BE2C (cell line): ENCODE data around the gene NEURL4.

Experiments
- DNase-seq: peaks from one replicate; pipeline ENCODE4 v3.0.0-alpha.2; 2020
- H3K27me3 ChIP-seq: fragments of 250-450 bp; sonication (Bioruptor Pico); 2 replicates; pipeline ENCODE4 v1.5.1; 2020; ENCODE audit warnings: mild to moderate bottlenecking
- H3K36me3 ChIP-seq: fragments of 250-450 bp; sonication (Bioruptor Pico); 2 replicates; pipeline ENCODE4 v1.5.1; 2020; ENCODE audit warnings: mild to moderate bottlenecking
- H3K4me1 ChIP-seq: fragments of 250-450 bp; sonication (Bioruptor Pico); 2 replicates; pipeline ENCODE4 v1.5.1; 2020
- H3K4me3 ChIP-seq: 2 replicates; pipeline ENCODE4 v1.5.1; 2011; ENCODE audit warnings: low read depth, low read length
- H3K9me3 ChIP-seq: fragments of 250-450 bp; sonication (Bioruptor Pico); 2 replicates; pipeline ENCODE4 v1.5.1; 2020
- CTCF ChIP-seq: IDR thresholded peaks from 2 replicates; pipeline ENCODE4 v1.5.1; 2012; ENCODE audit warnings: mild to moderate bottlenecking, low read depth, low read length

Gene NEURL4

GRCh38 chr17:7308625-7309433 is 20.3 kb downstream of the NEURL4 start:
- TF ChIP-seq CTCF: no peak
- DNase-seq: peak; percentile 61
- Histone ChIP-seq H3K27me3 (no peaks in the 10 kb centered on the region), H3K4me1 (no peaks in the 10 kb centered on the region), H3K9me3 (no peaks in the 10 kb centered on the region), H3K4me3 (peak overlapping the region; percentile 86), H3K36me3 (peaks cover 53% of the 10 kb centered on the region)

- Histone ChIP-seq H3K36me3 (peaks cover 48% of the 10 kb centered on the region), H3K27me3 (no peaks in the 10 kb centered on the region), H3K9me3 (no peaks in the 10 kb centered on the region), H3K4me1 (no peaks in the 10 kb centered on the region), H3K4me3 (peak overlapping the region; percentile 86)
- DNase-seq: peak; percentile 46
- TF ChIP-seq CTCF: no peak
These were observed 21.2 kb downstream of the NEURL4 start for GRCh38 chr17:7307686-7308624.

DNA sequence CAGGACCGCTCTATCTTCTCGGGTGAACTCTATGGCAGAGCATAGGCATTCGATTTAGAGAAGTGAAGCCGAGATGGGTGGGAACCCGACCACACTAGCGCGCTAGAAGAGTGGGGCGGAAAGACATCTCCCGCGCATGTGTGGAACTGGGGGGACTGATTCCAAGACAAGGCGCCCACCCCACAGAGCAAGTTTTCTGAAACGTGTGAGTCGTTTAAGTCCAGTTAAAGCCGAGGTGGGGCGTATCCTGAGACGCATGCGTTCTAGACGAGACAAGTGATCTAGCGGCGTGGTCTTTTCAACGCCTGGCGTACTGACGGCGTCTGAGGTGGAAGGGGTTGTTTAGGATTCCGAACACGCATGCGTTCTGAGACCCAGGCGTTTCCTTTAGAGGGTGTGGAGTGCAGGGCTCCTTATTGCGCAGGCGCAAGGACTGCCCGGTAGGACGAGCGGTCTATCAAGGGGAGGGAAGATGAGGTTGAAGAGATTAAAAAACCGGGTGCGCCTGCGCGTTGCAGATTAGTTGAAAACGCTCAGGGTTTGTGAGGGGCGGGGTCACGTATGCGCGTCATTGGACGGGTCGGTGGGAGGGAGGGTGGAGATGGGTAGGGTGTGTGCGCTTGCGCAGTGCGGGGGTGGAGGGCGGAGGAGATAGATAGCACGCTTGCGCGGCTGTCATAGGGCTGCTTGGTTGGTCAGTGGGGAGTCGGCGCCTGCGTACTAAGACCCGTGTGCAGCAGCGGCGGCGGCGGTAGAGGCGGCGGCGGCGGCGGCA is 22.0 kb downstream of the NEURL4 start, which contains the start of gene EIF5A:
EIF5A (plus strand) TSS at position 718 of the 775 bp plus-strand sequence. CDS start 2,008 bp downstream, outside the sequence.
- Histone ChIP-seq H3K27me3 (no peaks in the 10 kb centered on the region), H3K36me3 (peaks cover 40% of the 10 kb centered on the region), H3K9me3 (no peaks in the 10 kb centered on the region), H3K4me3 (peak within 1 kb of the TSS; percentile 86), H3K4me1 (no peaks in the 10 kb centered on the region)
- DNase-seq: peak; percentile 97
- no peak for TF ChIP-seq CTCF

- Histone ChIP-seq H3K4me1 (no peaks in the 10 kb centered on the region), H3K9me3 (no peaks in the 10 kb centered on the region), H3K4me3 (no peak overlapping the region), H3K36me3 (peaks cover 14% of the 10 kb centered on the region), H3K27me3 (peaks cover 6% of the 10 kb centered on the region; the same call in 1 of the 2 replicates)
- TF ChIP-seq CTCF: no peak
- DNase-seq: no peak
These were observed 25.0 kb downstream of the NEURL4 start for GRCh38 chr17:7304179-7304578.

- peak; percentile 64 for TF ChIP-seq CTCF
- Histone ChIP-seq H3K4me3 (no peak overlapping the region), H3K36me3 (no peaks in the 10 kb centered on the region), H3K27me3 (peaks cover 28% of the 10 kb centered on the region), H3K4me1 (no peaks in the 10 kb centered on the region), H3K9me3 (no peaks in the 10 kb centered on the region)
- peak; percentile 80 for DNase-seq
These were observed 32.8 kb downstream of the NEURL4 start for GRCh38 chr17:7296189-7296861.
